Measurements from ENCODE around the gene SLX9. TPM values are rescaled to one million over a fixed set of nuclear protein-coding genes. Genes with fewer than 3 reads are reported as not detected.

The SLX9 gene
- total and polyA plus RNA-seq, 8 donors, result 5.4 to 83.4 (median 19.3) TPM

DNA sequence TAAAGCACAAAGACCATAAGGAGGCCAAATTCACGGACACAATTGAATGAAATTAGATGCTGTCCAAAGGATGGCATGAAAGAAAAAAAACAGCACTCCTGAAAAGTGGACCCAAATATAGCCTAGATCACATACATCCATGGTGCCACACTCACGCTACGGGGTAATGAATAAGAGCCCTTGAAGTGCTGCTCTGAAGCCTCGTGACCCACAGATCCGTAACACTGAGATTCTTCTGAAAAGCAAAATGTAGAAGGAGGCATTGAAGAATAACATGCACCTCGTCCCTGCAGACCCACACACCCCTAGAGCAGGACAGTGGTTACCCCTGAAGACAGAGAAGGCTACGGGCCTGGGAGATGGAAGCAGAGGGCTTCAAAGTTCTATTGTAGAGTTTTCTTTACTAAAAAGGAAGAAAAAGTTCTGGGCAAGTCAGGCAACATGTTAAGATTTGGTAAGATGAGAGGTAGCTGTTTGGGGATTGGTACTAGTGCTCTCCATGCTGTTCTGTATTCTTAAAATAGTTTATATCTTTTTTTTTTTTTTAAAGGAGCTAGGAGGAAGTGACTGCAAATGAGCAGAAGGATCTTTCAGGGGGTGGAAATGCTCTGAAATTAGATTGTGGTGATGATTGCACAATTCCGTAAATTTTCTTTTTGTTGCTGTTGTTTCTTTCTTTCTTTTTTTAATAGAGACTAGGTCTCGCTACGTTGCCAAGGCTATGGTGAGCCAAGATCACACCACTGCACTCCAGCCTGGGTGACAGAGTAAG is 15.0 kb upstream of the SLX9 start:
- DNase-seq, result no peak
- peaks cover 0 to 67% (median 33%) of the 10 kb centered on the region in 3 donors for H3K27me3 ChIP-seq
- no peaks in the 10 kb centered on the region for H3K36me3 ChIP-seq
- H3K9me3 ChIP-seq, result peaks cover 0 to 4% (median 0%) of the 10 kb centered on the region in 4 donors
- intact Hi-C loops (cut with DNase I; ENCODE audit: low total_unique reads), result no loop called here
- peak overlapping the region in 3 of 5 donors; percentile 18 to 47 (median 41) for H3K27ac ChIP-seq
- 68 to 75% (median 73%) methylated on average over 10 of the region's 10 CpGs for WGBS, 5 donors
- H3K4me1 ChIP-seq, result peaks cover 5 to 47% (median 14%) of the 10 kb centered on the region in 4 donors
- H3K4me3 ChIP-seq, result no peak overlapping the region
- TF ChIP-seq POLR2A (IDR thresholded peaks at IDR 0.05), result no peak
- no peak for TF ChIP-seq EP300 (IDR thresholded peaks at IDR 0.05)
- TF ChIP-seq, protein P1, sequence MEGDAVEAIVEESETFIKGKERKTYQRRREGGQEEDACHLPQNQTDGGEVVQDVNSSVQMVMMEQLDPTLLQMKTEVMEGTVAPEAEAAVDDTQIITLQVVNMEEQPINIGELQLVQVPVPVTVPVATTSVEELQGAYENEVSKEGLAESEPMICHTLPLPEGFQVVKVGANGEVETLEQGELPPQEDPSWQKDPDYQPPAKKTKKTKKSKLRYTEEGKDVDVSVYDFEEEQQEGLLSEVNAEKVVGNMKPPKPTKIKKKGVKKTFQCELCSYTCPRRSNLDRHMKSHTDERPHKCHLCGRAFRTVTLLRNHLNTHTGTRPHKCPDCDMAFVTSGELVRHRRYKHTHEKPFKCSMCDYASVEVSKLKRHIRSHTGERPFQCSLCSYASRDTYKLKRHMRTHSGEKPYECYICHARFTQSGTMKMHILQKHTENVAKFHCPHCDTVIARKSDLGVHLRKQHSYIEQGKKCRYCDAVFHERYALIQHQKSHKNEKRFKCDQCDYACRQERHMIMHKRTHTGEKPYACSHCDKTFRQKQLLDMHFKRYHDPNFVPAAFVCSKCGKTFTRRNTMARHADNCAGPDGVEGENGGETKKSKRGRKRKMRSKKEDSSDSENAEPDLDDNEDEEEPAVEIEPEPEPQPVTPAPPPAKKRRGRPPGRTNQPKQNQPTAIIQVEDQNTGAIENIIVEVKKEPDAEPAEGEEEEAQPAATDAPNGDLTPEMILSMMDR (IDR thresholded peaks at IDR 0.05), result no peak
- TF ChIP-seq POLR2AphosphoS5 (IDR thresholded peaks at IDR 0.05), result no peak

GRCh38 chr21:44925378-44925755 is 14.5 kb upstream of the SLX9 start:
- intact Hi-C loops (cut with DNase I; ENCODE audit: low total_unique reads), result no loop called here
- H3K27ac ChIP-seq, result peak overlapping the region in 2 of 5 donors; percentile 41 to 47
- WGBS, 5 donors, result 68 to 97% (median 83%) methylated on average over 1 of the region's 1 CpG

DNA sequence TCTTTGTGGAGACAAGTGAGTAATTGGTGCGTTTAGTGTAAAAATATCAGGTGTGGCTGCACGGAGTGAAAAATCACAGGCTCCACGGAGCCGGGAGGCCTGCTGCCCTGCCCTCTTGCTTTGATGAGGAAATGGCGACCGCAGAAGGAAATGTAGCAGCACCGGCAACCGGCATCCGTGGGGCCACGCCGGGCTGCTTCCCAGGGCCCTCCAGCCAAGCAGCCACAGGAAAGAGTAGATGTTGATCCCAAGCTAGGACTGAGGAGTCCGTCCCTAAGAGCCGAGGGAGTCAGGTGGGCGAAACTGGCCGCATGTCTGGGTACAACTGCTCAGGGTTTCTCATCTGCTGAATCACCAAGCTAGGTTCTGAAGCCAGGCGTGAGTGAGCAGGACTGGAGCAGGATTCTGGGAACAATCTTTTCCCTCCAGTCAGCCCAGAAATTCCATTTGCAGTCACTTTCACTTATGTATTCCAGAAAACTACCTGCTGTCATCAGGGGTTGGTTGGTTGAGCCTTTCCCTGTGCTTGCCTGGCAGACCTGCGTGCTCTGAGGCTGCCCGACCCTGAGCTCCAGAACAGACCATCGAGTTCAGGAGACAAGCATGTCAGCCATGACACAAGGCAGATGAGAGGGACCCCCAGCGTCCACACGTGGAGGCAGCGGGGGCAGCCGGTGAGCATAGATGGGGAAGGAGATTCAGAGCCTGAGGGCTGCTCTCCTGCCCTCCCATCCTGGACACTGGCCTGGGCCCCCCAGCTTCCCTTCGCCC is 13.3 kb upstream of the SLX9 start:
- TF ChIP-seq, protein P1 (IDR thresholded peaks at IDR 0.05), result no peak
- Histone ChIP-seq H3K27ac (peak overlapping the region in 4 of 5 donors; percentile 27 to 70 (median 51)), H3K4me1 (peaks cover 11 to 64% (median 24%) of the 10 kb centered on the region in 4 donors), H3K36me3 (no peaks in the 10 kb centered on the region), H3K27me3 (peaks cover 0 to 68% (median 32%) of the 10 kb centered on the region in 3 donors), H3K4me3 (peak overlapping the region in 1 of 4 donors; percentile 1), H3K9me3 (peaks cover 0 to 5% (median 0%) of the 10 kb centered on the region in 4 donors)
- WGBS, 5 donors, result 55 to 79% (median 65%) methylated on average over 19 to 24 of the region's 24 CpGs
- intact Hi-C loops (cut with DNase I; ENCODE audit: low total_unique reads), result no loop called here
- DNase-seq, result no peak

More at GRCh38 chr21:44925378-44925755, 14.5 kb upstream of the SLX9 start:
- no peak for DNase-seq
- H3K4me1 ChIP-seq, result peaks cover 5 to 53% (median 15%) of the 10 kb centered on the region in 4 donors
- H3K9me3 ChIP-seq, result peaks cover 0 to 5% (median 0%) of the 10 kb centered on the region in 4 donors
- H3K27me3 ChIP-seq, result peaks cover 0 to 67% (median 33%) of the 10 kb centered on the region in 3 donors
- H3K36me3 ChIP-seq, result no peaks in the 10 kb centered on the region
- H3K4me3 ChIP-seq, result no peak overlapping the region
- TF ChIP-seq POLR2AphosphoS5 (IDR thresholded peaks at IDR 0.05) (no peak), POLR2A (IDR thresholded peaks at IDR 0.05) (no peak), EP300 (IDR thresholded peaks at IDR 0.05) (no peak)
- TF ChIP-seq, protein P1 (IDR thresholded peaks at IDR 0.05), result no peak

DNA sequence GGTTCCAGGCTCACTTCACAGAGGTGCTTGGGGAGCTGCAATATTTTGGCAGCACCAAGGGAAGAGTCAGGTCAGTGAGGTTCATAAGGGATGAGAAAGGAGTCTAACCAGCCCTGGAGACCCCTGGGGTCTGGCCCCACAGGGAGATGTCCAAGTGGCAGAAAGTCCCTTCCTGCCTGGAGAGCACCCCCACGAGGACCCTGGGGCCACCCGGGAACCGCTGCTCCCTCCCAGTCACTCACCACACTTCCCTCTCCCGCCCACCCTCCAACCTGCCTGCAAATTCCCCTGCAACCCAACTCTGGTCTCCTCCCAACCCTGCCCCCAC is 12.6 kb upstream of the SLX9 start:
- no peak for TF ChIP-seq POLR2AphosphoS5 (IDR thresholded peaks at IDR 0.05)
- no peak for TF ChIP-seq EP300 (IDR thresholded peaks at IDR 0.05)
- TF ChIP-seq, protein P1 (IDR thresholded peaks at IDR 0.05), result no peak
- TF ChIP-seq POLR2A (IDR thresholded peaks at IDR 0.05), result no peak

More for the DNA sequence above, 12.6 kb upstream of the SLX9 start:
- H3K4me3 ChIP-seq, result peak overlapping the region in 2 of 4 donors; percentile 1 to 12
- H3K27me3 ChIP-seq, result peaks cover 0 to 70% (median 38%) of the 10 kb centered on the region in 3 donors
- H3K36me3 ChIP-seq, result no peaks in the 10 kb centered on the region
- H3K4me1 ChIP-seq, result peaks cover 18 to 71% (median 31%) of the 10 kb centered on the region in 4 donors
- peaks cover 0 to 5% (median 0%) of the 10 kb centered on the region in 4 donors for H3K9me3 ChIP-seq
- 6 to 36% (median 14%) methylated on average over 4 of the region's 4 CpGs for WGBS, 5 donors
- peak overlapping the region in 4 of 5 donors; percentile 27 to 70 (median 51) for H3K27ac ChIP-seq
- no peak for DNase-seq
- intact Hi-C loops (cut with DNase I; ENCODE audit: low total_unique reads), result no loop called here

Data from stomach (tissue), 9 donors.